K562 (cell line): ENCODE measurements around the gene MIEF2. TPM values are rescaled to one million over a fixed set of nuclear protein-coding genes. Genes with fewer than 3 reads are reported as not detected.
A peak's percentile ranks its signal among the peaks of the same experiment; 100 is the strongest.

Source experiments
- ATF7 ChIP-seq: fragments of 450-650 bp; IDR thresholded peaks from 2 replicates; pipeline ENCODE4 v1.7.1; 2014; ENCODE audit warnings: mild to moderate bottlenecking, moderate library complexity
- EP400 ChIP-seq: fragments of 450-650 bp; IDR thresholded peaks from 2 replicates; pipeline ENCODE4 v1.6.1; 2017; ENCODE audit warnings: antibody characterized with exemption, mild to moderate bottlenecking, moderate library complexity
- FIP1L1 ChIP-seq: fragments of 200-400 bp; formaldehyde crosslinking; IDR thresholded peaks from 2 replicates; pipeline ENCODE4 v1.6.1; 2018; ENCODE audit warnings: mild to moderate bottlenecking, low read depth, low read length; ENCODE audit not compliant: poor library complexity, severe bottlenecking
- HNRNPLL ChIP-seq: fragments of 200-400 bp; formaldehyde crosslinking; IDR thresholded peaks from 2 replicates; pipeline ENCODE4 v1.6.1; 2017; ENCODE audit warnings: low read length, low read depth, mild to moderate bottlenecking; ENCODE audit not compliant: poor library complexity, severe bottlenecking
- MTA2 ChIP-seq: fragments of 450-650 bp; IDR thresholded peaks from 2 replicates; pipeline ENCODE4 v1.6.1; 2016; ENCODE audit warnings: low read depth
- NR2C2 ChIP-seq, 2 experiments: fragments of 200-800 bp in 1 of 2; sonication (Bioruptor generic) in 1 of 2; sonication (generic) in 1 of 2; formaldehyde crosslinking in 1 of 2; IDR thresholded peaks; 2 replicates each; pipeline versions ENCODE4 v1.6.1 to v1.8.0; 2016 to 2022; ENCODE audit warnings: mild to moderate bottlenecking in 1 of 2, missing compliant biosample characterization in 1 of 2, missing genetic modification characterization in 1 of 2, missing genetic modification reagents in 1 of 2
- POLR2B ChIP-seq: fragments of 450-650 bp; IDR thresholded peaks from 2 replicates; pipeline ENCODE4 v1.6.1; 2018; ENCODE audit warnings: low read depth; ENCODE audit not compliant: partially characterized antibody
- REST ChIP-seq, 2 experiments: fragments of 450-650 bp; formaldehyde crosslinking in 1 of 2; IDR thresholded peaks; 2 replicates each; pipeline versions ENCODE4 v1.4.0 to v1.6.1; 2014 to 2020; ENCODE audit warnings: mild to moderate bottlenecking in 2 of 2, borderline replicate concordance in 1 of 2, low read depth in 1 of 2
- polyA plus RNA-seq, 8 experiments: library from polyadenylated mRNA; depleted of rRNA in 4 of 8; stranded (reverse) in 5 of 8; unstranded in 3 of 8; fragments of >200 nt; fragmentation: Nextera tagmentation in 2 of 8; fragmentation: Illumina TruSeq in 1 of 8; extraction: Ambion mirVana in 2 of 8; extraction: Trizol in 1 of 8; gene quantifications; 2 replicates each; pipeline versions ENCODE4 v1.2.1 to v1.2.3, GENCODE V29; 2011 to 2014; ENCODE audit warnings: inconsistent platforms in 1 of 8, missing spikeins in 1 of 8
- total RNA-seq, 7 experiments: library from RNA; depleted of rRNA in 6 of 7; stranded (reverse); fragments of >200 nt in 6 of 7; fragmentation: Illumina TruSeq in 2 of 7; extraction: Trizol in 2 of 7; gene quantifications; 2 replicates each; pipeline versions ENCODE4 v1.2.1 to v1.2.3, GENCODE V29; 2011 to 2021; ENCODE audit warnings: low replicate concordance in 1 of 7

MIEF2 gene
- total and polyA plus RNA-seq, 9 of the 15 experiments (the other 6 are each of a cell fraction or from before 2014, with no cell fraction given), result 0.10 to 8.2 (median 2.4) TPM

- TF ChIP-seq ATF7, result peak; percentile 40; the same call in 1 of the 2 replicates
- peak; percentile 83 for TF ChIP-seq REST (IDR thresholded peaks at IDR 0.05; ENCODE audit: borderline replicate concordance)
- TF ChIP-seq REST (CRISPR knock-in tag; IDR thresholded peaks at IDR 0.05; ENCODE audit: low read depth), result no peak
- TF ChIP-seq HNRNPLL, result peak; percentile 13
- TF ChIP-seq MTA2, result no peak
- peak; percentile 31 for TF ChIP-seq FIP1L1
- peak; percentile 88 for TF ChIP-seq EP400
- TF ChIP-seq NR2C2 (CRISPR knock-in tag; IDR thresholded peaks at IDR 0.05), result peak; percentile 85
- peak; percentile 99 for TF ChIP-seq NR2C2 (tag; IDR thresholded peaks at IDR 0.05)
- no peak for TF ChIP-seq POLR2B
These were observed 54.5 kb downstream of the MIEF2 start, which contains the start of the genes SMCR8 and TOP3A (continued) for GRCh38 chr17:18314731-18315561.
